OCI-LY7 (cell line): ENCODE results near the gene PCK2. TPM values are rescaled to one million over a fixed set of nuclear protein-coding genes. Genes with fewer than 3 reads are reported as not detected.
A peak's percentile ranks its signal among the peaks of the same experiment; 100 is the strongest.

Experiments
- BruUV-seq: library from RNA; stranded (reverse); fragments of 400-500 nt; replicated peaks from 2 replicates; lab custom pipeline; 2021; lab: Mats Ljungman, UMichigan
- CTCF ChIA-PET: fragments of 300-600 bp; sonication (Branson Sonifier 250); formaldehyde crosslinking; loops from one replicate; lab custom pipeline; 2022; ENCODE audit warnings: antibody characterized with exemption; ENCODE audit not compliant: unreplicated experiment; lab: Charles Lee
- POLR2A ChIA-PET: fragments of 300-600 bp; sonication (Branson Sonifier 250); formaldehyde crosslinking; loops from one replicate; lab custom pipeline; 2022; ENCODE audit warnings: antibody characterized with exemption; lab: Charles Lee
- DNase-seq: peaks from one replicate; pipeline ENCODE4 v3.0.0-alpha.2; 2015; ENCODE audit warnings: low spot score
- H2AFZ ChIP-seq: fragments of 200-600 bp; sonication (generic), shearing (Covaris generic); 2 replicates; pipeline ENCODE4 v1.6.1; 2014; ENCODE audit warnings: mild to moderate bottlenecking, antibody characterized with exemption, low read length, moderate library complexity
- H3K27ac ChIP-seq: fragments of 200-600 bp; sonication (generic); 2 replicates; pipeline ENCODE4 v1.5.1; 2014; ENCODE audit warnings: mixed run types, low read depth, mild to moderate bottlenecking, moderate library complexity, low read length, inconsistent platforms; ENCODE audit not compliant: poor library complexity, severe bottlenecking
- H3K36me3 ChIP-seq: fragments of 200-600 bp; sonication (generic); 2 replicates; pipeline ENCODE4 v1.6.1; 2014; ENCODE audit warnings: mild to moderate bottlenecking, antibody characterized with exemption, low read length, moderate library complexity, mixed read lengths; ENCODE audit not compliant: insufficient read depth
- H3K4me1 ChIP-seq: fragments of 200-600 bp; sonication (generic); 2 replicates; pipeline ENCODE4 v1.5.1; 2014; ENCODE audit warnings: mild to moderate bottlenecking, low read length; ENCODE audit not compliant: insufficient read depth, poor library complexity, severe bottlenecking
- H3K4me2 ChIP-seq: fragments of 200-600 bp; sonication (generic); 2 replicates; pipeline ENCODE4 v1.6.1; 2014; ENCODE audit warnings: mild to moderate bottlenecking, low read length
- H3K4me3 ChIP-seq: fragments of 200-600 bp; sonication (generic); 2 replicates; pipeline ENCODE4 v1.5.1; 2014; ENCODE audit warnings: mild to moderate bottlenecking, low read depth, low read length; ENCODE audit not compliant: poor library complexity, severe bottlenecking
- H3K79me2 ChIP-seq: fragments of 200-600 bp; sonication (generic); 2 replicates; pipeline ENCODE4 v1.6.1; 2016; ENCODE audit warnings: low read depth, mild to moderate bottlenecking, low read length, moderate library complexity, mixed read lengths; ENCODE audit not compliant: insufficient read depth
- H3K9me2 ChIP-seq: fragments of 200-600 bp; sonication (generic); 2 replicates; pipeline ENCODE4 v1.6.1; 2016; ENCODE audit warnings: mild to moderate bottlenecking, low read length, mixed read lengths; ENCODE audit not compliant: insufficient read depth
- H3K9me3 ChIP-seq: fragments of 200-600 bp; sonication (generic); 2 replicates; pipeline ENCODE4 v1.6.1; 2014; ENCODE audit warnings: mild to moderate bottlenecking, mixed run types, low read length, mixed read lengths
- H4K20me1 ChIP-seq: fragments of 200-600 bp; sonication (generic); 2 replicates; pipeline ENCODE4 v1.6.1; 2014; ENCODE audit warnings: mild to moderate bottlenecking, antibody characterized with exemption, low read length, moderate library complexity, mixed read lengths; ENCODE audit not compliant: insufficient read depth
- EZH2phosphoT487 ChIP-seq: fragments of 200-600 bp; sonication (generic); IDR thresholded peaks from 2 replicates; pipeline ENCODE4 v1.6.1; 2018; ENCODE audit warnings: low read depth, borderline replicate concordance, mild to moderate bottlenecking, mixed run types, antibody characterized with exemption, low read length, moderate library complexity, mixed read lengths
- intact Hi-C: fragments of 100-400 bp; cut with micrococcal nuclease; formaldehyde crosslinking; loops from one replicate; pipeline ENCODE4 v1.10.0; 2022; ENCODE audit not compliant: unreplicated experiment
- total RNA-seq, 2 experiments: library from RNA; depleted of rRNA in 1 of 2; stranded (reverse); fragments of >200 nt in 1 of 2; shearing (Covaris generic) in 1 of 2; gene quantifications; 2 replicates each; pipeline ENCODE4 v1.2.3, GENCODE V29; 2014 to 2022
- TF ChIP-seq, protein P1 (sequence below): fragments of 200-600 bp; sonication (generic); conservative IDR thresholded peaks from 2 replicates; pipeline ENCODE4 v1.5.1; 2014; ENCODE audit warnings: mild to moderate bottlenecking, antibody characterized with exemption, low read length, moderate library complexity, mixed read lengths

Gene PCK2
- total RNA-seq, 2 experiments from 2014 or later, result 43.6 to 130 TPM

DNA sequence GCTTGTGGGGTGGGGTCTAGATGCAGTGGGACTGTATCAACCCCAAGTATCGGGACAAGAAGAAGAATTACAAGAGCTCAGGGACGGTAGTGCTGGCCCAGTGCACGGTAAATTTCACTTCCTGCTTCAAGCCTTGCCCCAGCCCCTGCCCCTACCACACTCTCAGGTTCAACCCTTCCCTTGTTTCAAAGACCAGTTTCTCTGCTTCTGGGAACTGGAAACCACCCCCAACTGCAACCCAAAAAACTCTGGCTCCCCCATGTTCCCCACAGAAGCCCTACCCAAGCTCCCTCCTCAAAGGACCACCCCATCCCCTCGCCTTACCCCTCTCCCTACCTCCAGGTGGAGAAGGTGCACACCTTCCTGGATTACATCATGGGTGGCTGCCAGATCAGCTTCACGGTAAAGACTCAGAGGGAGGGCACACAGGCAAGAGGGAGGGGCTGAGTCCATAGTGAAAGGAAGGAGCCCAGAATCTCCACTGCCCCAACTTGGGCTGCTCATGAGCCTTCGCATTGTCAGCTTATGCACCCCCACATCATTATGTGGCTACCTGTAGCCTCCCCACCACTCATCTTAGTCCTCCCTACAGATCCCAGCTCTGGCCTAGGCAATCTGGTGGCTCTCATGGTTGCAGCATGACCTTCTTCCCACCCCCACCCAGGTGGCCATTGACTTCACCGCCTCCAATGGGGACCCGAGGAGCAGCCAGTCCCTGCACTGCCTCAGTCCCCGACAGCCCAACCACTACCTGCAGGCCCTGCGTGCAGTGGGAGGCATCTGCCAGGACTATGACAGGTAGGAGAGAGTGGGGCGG, 18.4 kb upstream of the PCK2 start:
- Histone ChIP-seq H3K4me2 (peak overlapping the region; percentile 33; the same call in 1 of the 2 replicates), H4K20me1 (no peaks in the 10 kb centered on the region), H3K9me2 (no peaks in the 10 kb centered on the region), H3K4me3 (no peak overlapping the region), H3K9me3 (no peaks in the 10 kb centered on the region), H3K79me2 (no peaks in the 10 kb centered on the region), H2AFZ (peak overlapping the region; percentile 7; the same call in 1 of the 2 replicates), H3K36me3 (no peaks in the 10 kb centered on the region), H3K27ac (no peak overlapping the region), H3K4me1 (peaks cover 24% of the 10 kb centered on the region)
- TF ChIP-seq, protein P1, sequence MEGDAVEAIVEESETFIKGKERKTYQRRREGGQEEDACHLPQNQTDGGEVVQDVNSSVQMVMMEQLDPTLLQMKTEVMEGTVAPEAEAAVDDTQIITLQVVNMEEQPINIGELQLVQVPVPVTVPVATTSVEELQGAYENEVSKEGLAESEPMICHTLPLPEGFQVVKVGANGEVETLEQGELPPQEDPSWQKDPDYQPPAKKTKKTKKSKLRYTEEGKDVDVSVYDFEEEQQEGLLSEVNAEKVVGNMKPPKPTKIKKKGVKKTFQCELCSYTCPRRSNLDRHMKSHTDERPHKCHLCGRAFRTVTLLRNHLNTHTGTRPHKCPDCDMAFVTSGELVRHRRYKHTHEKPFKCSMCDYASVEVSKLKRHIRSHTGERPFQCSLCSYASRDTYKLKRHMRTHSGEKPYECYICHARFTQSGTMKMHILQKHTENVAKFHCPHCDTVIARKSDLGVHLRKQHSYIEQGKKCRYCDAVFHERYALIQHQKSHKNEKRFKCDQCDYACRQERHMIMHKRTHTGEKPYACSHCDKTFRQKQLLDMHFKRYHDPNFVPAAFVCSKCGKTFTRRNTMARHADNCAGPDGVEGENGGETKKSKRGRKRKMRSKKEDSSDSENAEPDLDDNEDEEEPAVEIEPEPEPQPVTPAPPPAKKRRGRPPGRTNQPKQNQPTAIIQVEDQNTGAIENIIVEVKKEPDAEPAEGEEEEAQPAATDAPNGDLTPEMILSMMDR, result no peak
- TF ChIP-seq EZH2phosphoT487, result no peak
- intact Hi-C loops, result no loop called here
- POLR2A ChIA-PET, result interaction anchor here (0.7 kb wide), 1 partner anchor 224 kb away, joined by 3 read pairs; the partner anchor contains the start of genes DHRS1 and NOP9
- no TSS peak for BruUV-seq
- peak; percentile 26 for DNase-seq
- CTCF ChIA-PET, result interaction anchor here (0.5 to 0.6 kb wide), 2 partner anchors 8 to 145 kb away, joined by 3 read pairs; no protein-coding TSS in a partner anchor

GRCh38 chr14:24076302-24076601, 17.9 kb upstream of the PCK2 start:
- Histone ChIP-seq H3K9me3 (no peaks in the 10 kb centered on the region), H4K20me1 (no peaks in the 10 kb centered on the region), H3K79me2 (no peaks in the 10 kb centered on the region), H2AFZ (no peak overlapping the region), H3K36me3 (no peaks in the 10 kb centered on the region), H3K4me1 (peaks cover 26% of the 10 kb centered on the region), H3K4me2 (no peak overlapping the region), H3K27ac (no peak overlapping the region), H3K9me2 (no peaks in the 10 kb centered on the region), H3K4me3 (no peak overlapping the region)
- intact Hi-C loops, result no loop called here
- CTCF ChIA-PET, result no interaction called here
- no TSS peak for BruUV-seq
- POLR2A ChIA-PET, result no interaction called here
- no peak for TF ChIP-seq EZH2phosphoT487
- TF ChIP-seq, protein P1, result no peak
- no peak for DNase-seq

DNA sequence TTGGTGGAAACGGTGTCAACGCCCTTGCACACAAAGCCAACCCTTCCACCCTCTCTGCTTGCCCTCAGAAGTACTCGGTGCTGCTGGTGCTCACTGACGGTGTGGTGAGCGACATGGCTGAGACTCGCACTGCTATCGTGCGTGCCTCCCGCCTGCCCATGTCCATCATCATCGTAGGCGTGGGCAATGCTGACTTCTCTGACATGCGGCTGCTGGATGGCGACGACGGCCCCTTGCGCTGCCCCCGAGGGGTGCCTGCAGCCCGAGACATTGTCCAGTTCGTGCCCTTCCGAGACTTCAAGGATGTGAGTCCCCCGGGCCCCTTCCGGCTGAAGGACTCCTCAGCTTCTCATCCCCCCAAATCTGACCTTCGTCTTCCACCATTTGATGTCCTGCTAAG, 17.0 kb upstream of the PCK2 start:
- Histone ChIP-seq H2AFZ (no peak overlapping the region), H3K36me3 (no peaks in the 10 kb centered on the region), H3K4me1 (peaks cover 32% of the 10 kb centered on the region), H3K79me2 (no peaks in the 10 kb centered on the region), H3K4me2 (no peak overlapping the region), H3K27ac (no peak overlapping the region), H4K20me1 (no peaks in the 10 kb centered on the region), H3K9me3 (no peaks in the 10 kb centered on the region), H3K9me2 (no peaks in the 10 kb centered on the region), H3K4me3 (no peak overlapping the region)
- ChIA-PET POLR2A (no interaction called here), CTCF (no interaction called here)
- DNase-seq, result no peak
- intact Hi-C loops, result no loop called here
- no TSS peak for BruUV-seq
- TF ChIP-seq, protein P1, result no peak
- TF ChIP-seq EZH2phosphoT487, result no peak
